Stimulated activated CD8-positive, alpha-beta memory T cell treated with anti-CD3 and anti-CD28 coated beads, Interleukin-7, amount 100 ng/mL, for 24 hours (primary cell): ENCODE measurements around the gene FBXL7.

Experiments used
- DNase-seq: peaks from one replicate; pipeline ENCODE4 v3.0.0-alpha.2; 2020; ENCODE audit warnings: low read depth

Gene FBXL7

DNA sequence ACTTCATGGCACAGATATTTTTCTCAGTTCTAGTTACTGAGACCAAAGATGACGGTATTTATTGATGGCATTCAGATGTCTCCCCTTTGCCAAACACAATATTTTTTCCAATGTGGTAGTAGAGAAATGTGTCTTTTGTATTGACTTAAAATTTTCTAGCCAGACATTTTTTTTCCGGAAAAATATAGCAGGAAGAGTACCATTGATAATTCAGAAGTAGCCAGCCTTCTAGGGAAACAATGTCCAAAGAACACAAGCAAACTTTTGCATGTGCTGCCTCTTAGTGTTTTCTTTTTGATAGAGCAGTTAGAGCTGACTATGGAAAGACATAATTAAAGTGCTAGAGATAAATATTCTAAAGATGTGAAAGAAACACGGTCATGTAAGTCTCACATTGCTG, 448.2 kb downstream of the FBXL7 start:
- no peak for DNase-seq

DNA sequence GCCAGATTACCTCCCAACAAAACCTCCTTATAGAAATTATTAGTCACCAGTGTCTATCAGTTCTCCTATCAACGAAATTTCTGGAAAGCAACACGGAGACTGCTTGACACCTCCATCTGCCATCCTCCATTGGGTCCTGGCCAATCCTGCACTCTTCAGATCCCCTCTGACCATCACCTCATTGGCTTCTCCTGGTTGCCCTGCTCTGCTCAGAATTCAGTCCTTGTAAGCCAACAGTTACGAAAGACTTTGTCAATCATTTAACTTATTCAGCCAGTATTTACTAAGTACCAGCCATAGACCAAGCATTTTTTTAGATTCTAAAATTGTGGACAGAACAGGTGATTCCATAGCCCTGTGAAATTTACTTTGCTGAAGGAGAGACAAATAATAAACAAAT, 451.1 kb downstream of the FBXL7 start:
- DNase-seq, result no peak

DNA sequence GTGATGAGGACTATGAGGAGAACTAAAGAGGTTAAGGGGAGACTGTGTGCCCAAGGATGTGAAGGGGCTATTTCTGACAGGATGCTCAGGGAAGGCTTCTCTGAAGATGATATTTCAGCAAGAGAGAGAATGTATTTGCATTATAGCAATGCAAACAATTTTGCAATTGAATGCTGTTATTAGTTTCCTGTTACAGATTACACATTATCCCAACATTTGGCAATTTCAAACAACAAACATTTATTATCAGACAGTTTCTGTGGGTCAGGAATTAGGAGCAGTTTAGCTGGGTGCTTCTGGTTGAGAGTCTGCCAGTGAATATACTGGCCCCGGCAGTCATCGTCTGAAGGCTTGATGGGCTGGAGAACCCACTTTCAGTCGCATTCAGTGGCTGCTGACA, 451.6 kb downstream of the FBXL7 start:
- no peak for DNase-seq

DNA sequence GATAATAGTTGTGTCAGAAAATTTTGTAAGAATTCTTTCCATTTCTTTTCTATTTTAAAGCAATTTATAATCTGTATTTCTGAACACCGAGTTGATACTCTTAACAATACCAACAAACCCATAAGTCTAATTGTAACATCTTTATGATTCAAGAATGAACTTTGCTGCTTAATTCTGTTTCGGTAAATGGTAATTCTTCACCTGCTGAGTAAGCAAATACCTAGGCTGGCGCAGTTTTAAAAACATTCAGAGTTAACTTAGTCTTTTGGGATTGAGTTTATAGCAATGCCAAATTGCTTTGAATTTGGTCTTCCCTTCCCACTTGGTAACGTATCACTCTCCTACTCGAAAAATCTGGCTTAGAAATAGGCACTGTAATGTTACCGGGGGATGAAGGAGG, 456.6 kb downstream of the FBXL7 start:
- DNase-seq, result no peak

DNA sequence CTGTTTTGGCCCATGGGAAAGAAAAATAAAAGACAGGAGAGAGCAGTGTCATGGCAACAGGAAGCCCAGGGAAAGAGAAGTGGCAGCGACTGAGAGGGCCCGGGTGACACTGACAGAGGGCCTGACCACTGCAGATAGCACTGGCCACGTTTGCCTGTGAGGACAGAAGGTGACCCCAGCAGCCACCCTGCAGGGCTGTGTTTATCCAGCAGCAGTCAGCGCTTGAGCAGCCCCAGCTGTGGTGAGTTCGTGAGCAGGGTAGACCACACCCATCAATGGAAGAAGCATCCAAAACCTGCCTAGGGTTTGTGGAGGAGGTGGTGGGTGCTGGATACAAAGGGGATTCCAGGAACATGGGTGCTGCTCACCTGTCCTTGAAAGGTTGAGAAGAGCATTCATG, 457.1 kb downstream of the FBXL7 start:
- DNase-seq, result no peak

DNA sequence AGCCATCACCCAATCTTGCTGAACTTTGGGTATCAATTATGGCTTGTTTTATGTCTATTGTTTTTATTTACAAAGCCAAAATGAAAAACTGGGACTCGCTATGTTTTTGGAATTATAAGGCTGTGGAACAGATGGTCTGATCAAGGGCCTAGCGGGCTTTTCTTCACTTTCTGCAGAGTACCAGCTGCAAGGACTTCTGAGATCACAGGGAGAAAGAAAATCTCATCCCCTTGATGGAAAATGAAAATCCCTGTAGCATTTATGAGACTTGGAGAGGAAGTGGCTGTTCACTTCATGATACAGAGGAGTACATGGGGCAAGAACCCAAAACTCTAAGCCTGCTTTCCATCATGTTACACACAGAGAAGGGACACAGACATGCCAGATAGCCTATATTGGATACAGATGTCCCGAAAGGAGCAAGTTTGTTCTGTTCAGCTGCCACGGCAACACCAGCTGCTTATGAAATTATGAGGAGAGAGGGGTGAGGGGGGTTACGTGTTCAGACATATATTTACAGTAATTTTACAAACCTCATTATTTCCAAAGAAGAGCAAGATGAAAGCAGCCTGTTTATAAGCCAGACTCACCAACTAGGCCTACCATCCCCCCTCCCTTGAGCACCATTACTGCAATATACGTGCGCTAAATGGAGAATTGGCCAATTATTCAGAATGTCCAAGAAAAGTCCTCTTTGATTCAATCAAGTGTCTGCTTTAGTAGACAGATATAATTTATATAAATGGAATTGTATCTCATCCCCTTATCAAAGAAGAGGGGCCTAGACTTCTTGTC, 459.6 kb downstream of the FBXL7 start:
- DNase-seq, result no peak

DNA sequence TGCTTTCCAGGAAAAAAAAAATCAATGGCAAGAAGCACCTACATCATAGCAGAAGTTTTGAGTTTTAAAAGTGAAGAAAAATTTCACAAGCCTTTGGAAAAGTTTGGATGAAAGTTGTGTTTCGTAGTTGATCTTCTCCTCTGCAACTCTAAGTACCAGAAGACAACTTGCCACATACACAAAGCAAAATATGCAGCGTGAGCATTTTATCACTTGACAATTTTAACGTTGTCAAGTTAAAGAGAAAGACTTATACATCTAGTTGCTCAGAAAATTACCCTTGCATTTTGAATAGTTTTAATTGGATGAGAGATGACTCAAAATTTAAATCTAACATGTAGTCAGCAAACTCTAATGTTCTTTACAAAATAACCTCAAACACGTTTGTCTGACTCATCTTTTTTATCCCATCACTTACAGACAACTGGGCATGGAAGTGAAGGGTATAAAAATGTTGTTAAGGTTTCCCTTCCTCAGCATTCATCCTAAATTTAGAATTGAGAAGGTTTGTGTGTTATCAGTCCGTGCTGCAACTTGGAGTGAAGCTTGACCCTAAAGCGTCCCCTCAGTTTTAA, 466.2 kb downstream of the FBXL7 start:
- no peak for DNase-seq

DNA sequence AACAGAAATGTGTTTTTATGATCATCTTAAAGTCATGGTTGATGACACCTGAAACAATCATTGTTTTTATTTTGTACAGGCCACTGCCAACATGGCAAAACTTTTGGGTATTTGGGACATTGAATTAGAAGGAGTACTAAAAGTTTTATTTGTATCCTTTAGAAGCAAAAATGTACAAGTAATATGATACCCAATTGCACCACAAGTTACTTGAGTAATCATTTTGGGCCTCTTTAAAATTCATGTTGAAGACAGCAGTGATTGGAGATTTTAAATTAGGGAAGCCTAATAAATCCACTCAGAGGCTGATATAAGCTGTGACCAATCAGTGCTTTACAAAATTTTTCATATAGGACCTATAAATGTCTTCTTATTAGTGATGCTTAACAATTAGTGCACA, 466.7 kb downstream of the FBXL7 start:
- DNase-seq, result no peak

DNA sequence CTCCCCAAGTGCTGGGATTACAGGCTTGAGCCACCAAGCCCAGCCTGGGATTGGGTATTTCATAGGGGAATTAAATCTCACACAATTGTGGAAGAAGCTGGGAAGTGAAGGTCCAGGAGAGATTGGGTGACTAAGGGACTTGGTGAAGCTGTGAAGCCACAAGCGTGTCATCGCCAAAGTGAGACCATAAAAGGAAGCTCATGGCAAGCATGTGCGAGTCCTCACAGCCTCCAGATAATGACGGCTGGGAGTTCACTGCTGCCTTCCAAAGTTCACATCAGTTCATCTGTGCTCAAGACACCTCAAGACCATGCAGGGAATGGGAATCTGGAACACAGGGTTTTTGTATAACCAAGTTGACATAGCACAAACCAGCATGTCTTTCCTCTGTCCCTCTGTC, 469.0 kb downstream of the FBXL7 start:
- DNase-seq, result no peak

DNA sequence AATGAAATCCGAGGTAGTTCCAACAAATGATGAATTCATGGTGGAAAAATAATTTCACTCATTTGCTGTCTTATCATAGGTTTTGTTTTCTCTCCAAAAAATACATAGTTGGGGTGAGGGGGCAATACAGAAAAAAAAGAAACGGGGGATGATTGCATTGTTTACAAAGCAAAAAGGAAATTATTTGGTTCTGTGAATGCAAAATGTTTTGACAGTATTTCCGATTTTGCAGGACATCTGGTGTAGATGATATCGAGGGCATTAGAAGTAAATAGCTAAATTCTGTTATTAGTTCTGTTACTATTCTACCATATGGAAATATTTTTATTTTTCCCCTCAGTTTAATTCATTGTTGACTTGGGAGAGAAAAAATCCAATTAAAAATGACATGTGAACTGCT, 477.9 kb downstream of the FBXL7 start:
- DNase-seq, result no peak

DNA sequence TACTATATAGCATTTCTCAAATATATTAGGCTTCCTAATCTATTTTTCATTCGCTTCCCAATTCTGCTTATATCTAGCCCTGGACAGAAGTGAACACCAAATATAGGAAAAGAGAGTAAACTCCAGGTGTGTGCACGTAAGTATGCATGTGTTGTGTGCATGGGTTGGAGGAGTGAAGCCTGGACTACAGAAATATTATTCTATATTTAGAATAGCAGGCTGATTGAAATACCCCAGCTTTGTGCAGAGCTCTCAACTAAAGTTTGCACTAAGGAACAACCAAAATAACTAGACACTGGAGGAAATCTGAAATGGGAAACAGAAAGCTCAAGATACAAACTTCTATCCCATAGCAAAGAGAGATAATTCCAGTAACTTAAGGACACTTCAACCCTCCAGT, 480.9 kb downstream of the FBXL7 start:
- no peak for DNase-seq

DNA sequence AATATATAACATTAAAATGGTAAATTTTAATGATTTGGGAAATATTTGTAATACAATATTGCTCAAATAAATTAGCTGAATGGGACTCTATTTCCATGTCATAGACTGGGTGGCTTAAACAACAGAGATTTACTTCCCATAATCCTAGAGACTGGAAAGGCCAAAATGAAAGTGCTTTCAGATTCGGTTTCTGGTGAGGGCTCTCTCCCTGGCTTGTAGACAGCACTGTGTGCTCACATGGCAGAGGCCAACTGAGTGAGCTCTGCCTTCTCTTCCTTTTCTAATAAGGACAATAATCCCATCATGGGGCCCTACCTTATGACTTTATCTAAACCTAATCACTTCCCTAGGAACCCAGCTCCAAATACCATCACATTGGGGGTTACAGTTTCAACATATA, 483.4 kb downstream of the FBXL7 start:
- no peak for DNase-seq
